GM12801 (cell line): ENCODE data around the gene ADH5.

Experiments used
- TF ChIP-seq, protein P1 (sequence below): IDR thresholded peaks from one replicate; pipeline ENCODE4 v1.5.1; 2011; ENCODE audit warnings: control low read depth; ENCODE audit not compliant: insufficient read length; ENCODE audit errors: extremely low read depth

Gene ADH5

DNA sequence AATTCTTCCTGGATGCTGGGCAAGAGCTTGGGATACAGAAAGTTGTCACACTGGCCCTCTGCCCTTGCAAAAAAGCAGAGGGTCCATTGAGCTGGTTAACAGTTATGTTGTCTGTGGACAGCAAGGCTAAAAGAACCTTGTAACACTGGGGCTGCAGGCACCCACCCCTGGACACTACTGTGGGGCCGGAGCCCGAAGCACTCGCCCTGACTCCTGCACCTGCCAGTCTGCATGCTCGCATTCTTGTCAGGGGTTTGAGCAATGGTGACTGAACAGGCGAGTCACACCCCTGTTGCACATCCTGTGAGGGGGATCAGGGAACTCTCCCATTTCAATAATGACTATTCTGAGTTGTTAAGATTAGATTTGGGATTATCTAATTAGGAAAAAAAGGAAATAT lies 31.9 kb upstream of the ADH5 start:
- TF ChIP-seq, protein P1, sequence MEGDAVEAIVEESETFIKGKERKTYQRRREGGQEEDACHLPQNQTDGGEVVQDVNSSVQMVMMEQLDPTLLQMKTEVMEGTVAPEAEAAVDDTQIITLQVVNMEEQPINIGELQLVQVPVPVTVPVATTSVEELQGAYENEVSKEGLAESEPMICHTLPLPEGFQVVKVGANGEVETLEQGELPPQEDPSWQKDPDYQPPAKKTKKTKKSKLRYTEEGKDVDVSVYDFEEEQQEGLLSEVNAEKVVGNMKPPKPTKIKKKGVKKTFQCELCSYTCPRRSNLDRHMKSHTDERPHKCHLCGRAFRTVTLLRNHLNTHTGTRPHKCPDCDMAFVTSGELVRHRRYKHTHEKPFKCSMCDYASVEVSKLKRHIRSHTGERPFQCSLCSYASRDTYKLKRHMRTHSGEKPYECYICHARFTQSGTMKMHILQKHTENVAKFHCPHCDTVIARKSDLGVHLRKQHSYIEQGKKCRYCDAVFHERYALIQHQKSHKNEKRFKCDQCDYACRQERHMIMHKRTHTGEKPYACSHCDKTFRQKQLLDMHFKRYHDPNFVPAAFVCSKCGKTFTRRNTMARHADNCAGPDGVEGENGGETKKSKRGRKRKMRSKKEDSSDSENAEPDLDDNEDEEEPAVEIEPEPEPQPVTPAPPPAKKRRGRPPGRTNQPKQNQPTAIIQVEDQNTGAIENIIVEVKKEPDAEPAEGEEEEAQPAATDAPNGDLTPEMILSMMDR, result no peak

DNA sequence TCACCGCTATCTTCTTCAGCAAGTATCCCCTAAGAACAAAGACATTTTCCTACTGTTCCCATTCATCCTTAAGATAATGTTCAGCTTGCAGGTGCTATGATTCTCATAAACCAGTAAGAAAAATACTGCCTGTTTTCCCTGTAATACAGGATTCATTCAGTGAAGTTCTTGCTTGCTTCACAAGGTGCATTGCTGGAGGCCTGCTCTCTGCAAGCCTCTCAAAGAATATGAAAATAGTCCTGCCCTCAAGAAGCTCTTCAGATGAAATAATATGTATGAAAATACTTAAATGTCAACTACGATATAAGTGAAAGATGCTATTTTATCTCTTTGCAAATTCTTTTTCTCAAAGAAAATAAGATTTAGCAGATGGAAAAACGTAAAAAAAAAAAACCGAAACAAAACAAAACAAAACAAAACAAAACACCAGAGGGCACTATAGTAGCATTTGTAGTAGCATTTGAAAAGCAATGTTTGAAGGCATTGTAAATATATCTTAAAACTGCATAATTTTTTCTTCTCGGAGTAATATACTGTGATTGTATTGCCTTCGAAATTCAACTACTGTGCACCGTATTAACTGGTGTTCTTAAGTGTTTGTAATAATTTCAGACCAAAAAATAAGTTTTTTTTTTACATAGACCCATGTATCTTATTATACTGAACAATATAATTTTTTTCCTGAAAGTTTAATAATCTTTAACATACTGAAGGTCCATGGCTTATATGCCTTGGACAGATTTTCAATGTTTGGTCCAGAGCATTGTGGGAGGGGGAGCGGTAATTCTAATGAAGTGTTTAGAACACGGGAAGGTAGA lies 29.5 kb upstream of the ADH5 start:
- TF ChIP-seq, protein P1, result no peak

DNA sequence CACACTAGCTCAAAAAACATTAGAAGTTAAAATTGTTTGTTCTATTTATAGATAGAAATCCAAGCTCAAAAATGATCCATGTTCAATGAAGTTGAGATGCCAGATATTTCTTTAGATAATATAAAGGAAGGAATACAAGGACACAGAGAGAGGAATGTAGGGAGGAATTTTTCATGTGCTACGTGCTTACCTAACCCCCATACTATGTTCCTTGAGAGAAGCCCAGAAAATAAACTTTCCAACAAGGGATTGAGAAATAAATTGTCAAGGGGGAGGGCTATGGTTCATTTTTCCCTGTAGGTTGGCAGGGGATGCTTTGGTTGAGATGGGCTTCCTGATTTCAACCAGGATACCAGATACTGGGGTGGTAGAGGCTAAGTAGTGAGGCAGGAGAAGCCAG lies 15.6 kb upstream of the ADH5 start:
- TF ChIP-seq, protein P1, result no peak

DNA sequence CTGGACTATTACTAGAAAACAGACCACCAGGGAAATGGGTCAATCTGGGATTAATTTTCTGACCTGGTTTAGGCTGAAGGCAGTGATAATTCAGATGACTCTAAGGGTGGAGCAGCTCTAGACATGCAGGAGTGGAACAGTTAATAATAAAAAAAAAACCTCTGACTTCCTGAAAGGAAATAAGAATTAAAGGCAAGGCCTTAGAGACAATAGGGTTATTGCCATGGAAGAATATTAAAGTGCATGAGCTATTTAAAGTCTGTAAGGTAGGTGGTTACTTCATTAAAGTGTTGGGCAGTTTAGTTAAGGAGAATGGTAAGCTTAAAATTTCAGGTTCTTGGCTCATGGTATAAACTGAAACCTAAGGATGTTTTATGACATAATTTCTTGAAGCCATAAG lies 14.6 kb upstream of the ADH5 start:
- TF ChIP-seq, protein P1, result no peak

DNA sequence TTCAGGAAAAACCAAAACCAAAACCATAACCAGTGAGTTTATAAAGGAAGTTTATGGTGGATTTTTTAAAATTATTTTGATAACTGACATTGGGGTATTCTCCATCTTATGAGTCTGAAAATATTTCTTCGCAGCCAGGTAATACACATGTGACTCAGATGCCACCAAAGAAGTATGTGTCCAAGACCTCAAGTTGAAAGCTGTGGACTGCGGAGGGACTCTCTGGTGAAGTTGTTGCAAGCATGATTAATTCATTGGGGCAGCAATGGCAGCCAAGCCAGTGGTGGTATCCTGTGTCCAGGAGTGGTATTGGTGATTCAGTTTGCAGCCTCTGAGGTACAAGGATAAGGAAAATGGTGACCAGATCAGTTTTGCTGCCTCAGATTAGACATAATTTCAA lies 14.0 kb upstream of the ADH5 start:
- TF ChIP-seq, protein P1, result no peak

DNA sequence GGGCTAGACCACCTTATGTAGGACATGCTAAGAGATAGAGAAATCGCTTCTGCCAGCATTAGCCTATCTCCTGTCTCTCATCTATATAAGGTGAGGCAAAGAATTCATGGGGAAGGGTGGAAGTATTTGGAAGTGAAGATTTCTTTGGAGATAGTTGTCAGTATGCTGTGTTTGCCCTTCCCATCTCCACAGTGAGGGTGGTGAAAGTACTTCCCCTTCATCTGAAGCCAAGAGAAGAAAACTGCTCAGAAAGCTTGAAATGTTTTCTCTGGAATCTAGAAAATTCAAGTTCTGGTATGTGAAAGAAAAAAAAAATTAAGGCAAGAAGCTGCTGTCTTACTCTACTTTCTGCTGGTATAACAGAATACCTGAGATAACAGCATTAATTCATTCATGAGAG lies 12.3 kb upstream of the ADH5 start:
- TF ChIP-seq, protein P1, result no peak

DNA sequence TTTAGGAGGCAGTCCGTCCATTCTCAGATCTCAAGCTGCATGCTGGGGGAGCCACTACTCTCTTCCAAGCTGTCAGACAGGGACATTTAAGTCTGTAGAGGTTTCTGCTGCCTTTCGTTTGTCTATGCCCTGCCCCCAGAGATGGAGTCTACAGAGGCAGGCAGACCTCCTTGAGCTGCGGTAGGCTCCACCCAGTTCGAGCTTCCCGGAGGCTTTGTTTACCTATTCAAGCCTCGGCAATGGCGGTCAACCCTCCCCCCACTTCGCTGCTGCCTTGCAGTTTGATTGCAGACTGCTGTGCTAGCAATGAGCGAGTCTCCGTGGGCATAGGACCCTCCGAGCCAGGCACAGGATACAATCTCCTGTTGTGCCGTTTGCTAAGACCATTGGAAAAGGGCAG lies 10.7 kb upstream of the ADH5 start:
- TF ChIP-seq, protein P1, result no peak

DNA sequence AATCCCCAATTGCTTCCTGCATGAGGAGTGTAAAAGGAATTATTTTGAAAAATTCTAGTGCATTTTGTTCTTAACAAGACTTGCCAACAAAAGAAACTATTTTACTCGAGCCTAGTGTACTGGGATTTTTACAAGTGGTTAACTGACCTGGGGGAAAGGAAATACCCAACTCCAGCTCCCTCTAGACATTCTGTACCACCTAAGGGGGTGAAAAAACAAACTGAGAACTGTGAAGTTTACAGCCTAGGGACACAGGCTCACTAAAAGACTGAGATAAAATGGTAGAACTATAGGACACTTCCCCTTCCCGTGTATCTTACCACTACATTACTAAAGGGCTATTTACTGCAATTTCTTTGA lies 2.6 kb upstream of the ADH5 start:
- TF ChIP-seq, protein P1, result no peak
